Measurements from ENCODE around the gene ARHGEF35.
"Not testable (repeated sequence)": the region's sequence is repeated elsewhere in the genome, so short reads cannot be mapped to it uniquely, and the experiment has no call there.

- not testable (repeated sequence) for TF ChIP-seq EZH2 (conservative IDR thresholded peaks at IDR 0.05; ENCODE audit: low read depth, low read length); ZBTB44 (CRISPR knock-in tag; IDR thresholded peaks at IDR 0.05); PCBP1 (IDR thresholded peaks at IDR 0.05; ENCODE audit: borderline replicate concordance, low read depth, low read length); RELA (CRISPR knock-in tag; IDR thresholded peaks at IDR 0.05); NR3C1 (CRISPR knock-in tag; IDR thresholded peaks at IDR 0.05)
Measured at GRCh38 chr7:144226866-144227265, 31.2 kb upstream of the ARHGEF35 start.
